AG08395 (cell line): Measurements from ENCODE around the gene CDRT15L2.
"Not testable (repeated sequence)": the region's sequence is repeated elsewhere in the genome, so short reads cannot be mapped to it uniquely, and the experiment has no call there.

Experiments
- DNase-seq: peaks from one replicate; pipeline ENCODE4 v3.0.0; 2012; ENCODE audit warnings: mixed read lengths, low spot score

CDRT15L2 gene

GRCh38 chr17:20575071-20575470, 4.5 kb upstream of the CDRT15L2 start:
- DNase-seq = not testable (repeated sequence)

GRCh38 chr17:20583891-20584577, 4.5 kb downstream of the CDRT15L2 start:
- DNase-seq = not testable (repeated sequence)

- DNase-seq = not testable (repeated sequence)
Measured at GRCh38 chr17:20588744-20589453, 9.4 kb downstream of the CDRT15L2 start.

- not testable (repeated sequence) for DNase-seq
Measured at GRCh38 chr17:20589454-20589810, 9.9 kb downstream of the CDRT15L2 start.

- DNase-seq = not testable (repeated sequence)
Measured at GRCh38 chr17:20591040-20591439, 11.5 kb downstream of the CDRT15L2 start.

GRCh38 chr17:20605568-20605967, 26.0 kb downstream of the CDRT15L2 start:
- DNase-seq = not testable (repeated sequence)

GRCh38 chr17:20609490-20609889, 30.0 kb downstream of the CDRT15L2 start:
- not testable (repeated sequence) for DNase-seq

- no peak for DNase-seq
Measured at GRCh38 chr17:20611309-20611708, 31.8 kb downstream of the CDRT15L2 start.

- no peak for DNase-seq
Measured at GRCh38 chr17:20612635-20613034, 33.1 kb downstream of the CDRT15L2 start.

- DNase-seq = no peak
Measured at GRCh38 chr17:20613248-20613647, 33.7 kb downstream of the CDRT15L2 start.

GRCh38 chr17:20613905-20614304, 34.4 kb downstream of the CDRT15L2 start:
- DNase-seq = no peak

GRCh38 chr17:20615461-20615860, 35.9 kb downstream of the CDRT15L2 start:
- DNase-seq = not testable (repeated sequence)
